Skin of body (tissue), 2 donors: ENCODE results near the gene WNK2. TPM values are rescaled to one million over a fixed set of nuclear protein-coding genes. Genes with fewer than 3 reads are reported as not detected.

Experiments
- DNase-seq: peaks from one replicate; lab custom pipeline; 2025; lab: John Stamatoyannopoulos, UW
- total RNA-seq: library from RNA; depleted of rRNA; stranded (reverse); fragments of >200 nt; gene quantifications from one replicate; pipeline ENCODE4 v1.2.3, GENCODE V29; 2014

The WNK2 gene
- total RNA-seq, 1 donor from 2014 or later: 11.2 TPM

DNA sequence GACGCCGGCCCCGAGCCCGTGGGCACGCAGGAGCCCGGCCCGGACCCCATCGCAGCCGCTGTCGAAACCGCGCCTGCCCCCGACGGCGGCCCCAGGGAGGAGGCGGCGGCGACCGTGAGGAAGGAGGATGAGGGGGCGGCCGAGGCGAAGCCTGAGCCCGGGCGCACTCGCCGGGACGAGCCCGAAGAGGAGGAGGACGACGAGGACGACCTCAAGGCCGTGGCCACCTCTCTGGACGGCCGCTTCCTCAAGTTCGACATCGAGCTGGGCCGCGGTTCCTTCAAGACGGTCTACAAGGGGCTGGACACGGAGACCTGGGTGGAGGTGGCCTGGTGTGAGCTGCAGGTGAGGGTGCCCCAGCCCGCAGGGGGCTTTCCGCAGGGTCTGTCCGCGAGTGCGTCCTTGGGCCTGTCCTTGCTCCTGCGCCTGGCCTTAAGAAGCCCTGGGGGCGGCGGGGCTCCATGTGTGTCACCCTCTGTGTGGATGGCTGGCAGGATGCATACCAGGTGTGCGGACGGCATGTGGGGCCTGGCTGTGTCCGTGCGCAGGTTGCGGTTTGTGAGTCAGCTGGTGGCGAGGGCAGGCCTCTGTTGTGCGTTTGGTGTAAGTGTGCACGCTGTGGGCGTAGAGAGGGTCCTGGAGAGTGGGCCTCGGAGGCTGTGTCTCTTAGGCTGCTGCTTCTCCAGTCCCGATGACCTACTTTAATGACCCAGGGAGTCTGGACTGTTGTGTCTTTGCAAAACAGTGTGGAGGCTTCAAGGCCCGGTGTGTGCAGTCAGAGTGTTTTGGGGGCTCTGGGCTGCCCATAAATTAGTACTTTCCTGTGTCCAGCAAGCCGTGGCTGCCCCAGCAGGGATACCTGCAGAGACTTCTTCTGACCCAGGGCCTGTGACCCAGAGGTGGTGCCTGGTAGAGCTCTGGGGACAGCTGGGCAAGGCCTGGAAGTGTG is 1.6 kb downstream of the WNK2 start:
- DNase-seq: no peak

DNA sequence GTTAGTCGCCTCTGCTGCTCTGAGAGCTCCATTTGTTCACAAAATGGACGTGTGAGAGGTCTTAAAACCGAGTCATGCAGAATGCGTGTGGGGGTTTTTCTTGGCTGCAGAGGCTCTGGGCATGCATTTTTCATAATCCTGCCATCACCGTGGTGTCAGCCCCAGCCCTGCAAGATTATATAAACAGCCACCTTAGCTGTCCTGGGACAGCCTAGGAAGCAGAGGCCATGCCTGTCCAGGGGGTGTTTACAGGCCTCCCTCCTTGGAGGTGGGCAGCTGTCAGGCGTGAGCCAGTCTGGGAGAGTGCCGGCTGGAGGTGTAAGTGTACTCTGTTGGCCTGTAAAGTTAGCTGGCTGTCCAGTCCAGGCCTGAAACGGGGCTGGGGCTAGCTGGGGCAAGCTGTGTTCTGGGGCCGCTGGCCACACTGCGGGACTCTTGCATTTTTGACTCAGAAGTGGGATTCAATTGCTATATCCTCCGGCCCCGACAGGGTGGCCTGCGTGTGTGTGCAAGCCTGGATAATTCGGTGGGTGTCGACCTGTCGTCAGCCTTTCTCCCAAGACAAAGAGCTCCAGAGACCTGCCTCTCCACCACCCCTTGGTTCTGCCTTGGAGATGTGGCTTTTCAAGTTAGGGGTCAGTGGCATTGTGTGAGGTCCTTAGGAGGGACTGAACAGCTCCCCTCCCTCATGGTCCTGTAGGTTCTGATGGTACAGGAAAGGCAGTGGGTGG is 2.4 kb downstream of the WNK2 start:
- no peak for DNase-seq

DNA sequence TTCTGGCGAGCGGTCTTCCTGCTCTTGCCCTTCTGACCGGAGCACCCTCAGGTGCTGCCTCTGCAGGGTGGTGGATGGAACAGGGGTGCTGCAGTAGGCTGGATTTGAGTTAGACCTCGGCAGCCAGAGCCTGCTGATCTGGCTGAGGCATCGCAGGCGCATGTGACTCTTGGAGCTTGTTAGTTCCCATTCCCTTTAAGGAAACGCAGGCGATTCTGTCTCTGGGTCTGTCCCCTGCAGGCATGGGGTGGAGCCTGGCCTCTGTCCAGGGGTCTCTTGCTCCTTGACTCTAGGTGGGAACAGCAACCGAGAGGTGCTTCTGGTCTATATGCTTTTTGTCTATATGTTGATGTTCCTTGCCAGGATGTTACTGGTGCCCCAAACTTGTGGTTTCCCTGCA is 3.1 kb downstream of the WNK2 start:
- DNase-seq: no peak

DNA sequence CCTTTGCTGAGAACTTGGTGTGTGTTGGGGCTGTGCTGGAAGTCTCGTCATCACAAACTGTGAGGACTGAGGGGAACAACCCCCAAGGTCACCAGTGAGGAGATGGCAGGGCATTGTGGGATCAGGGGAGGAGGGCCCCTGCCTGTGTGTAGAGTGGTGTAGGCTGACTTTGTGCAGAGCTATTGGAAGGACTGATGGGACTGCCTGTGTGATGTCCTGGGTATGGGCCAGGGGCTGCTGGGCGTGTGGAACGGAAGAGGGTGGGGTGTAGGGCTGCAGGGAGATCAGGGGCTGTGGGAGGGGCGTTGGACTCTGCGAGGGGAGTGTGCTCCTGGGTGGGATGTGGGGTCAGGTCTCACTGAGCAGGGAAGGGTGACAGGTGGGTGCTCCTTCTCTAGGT is 3.6 kb downstream of the WNK2 start:
- DNase-seq: no peak

DNA sequence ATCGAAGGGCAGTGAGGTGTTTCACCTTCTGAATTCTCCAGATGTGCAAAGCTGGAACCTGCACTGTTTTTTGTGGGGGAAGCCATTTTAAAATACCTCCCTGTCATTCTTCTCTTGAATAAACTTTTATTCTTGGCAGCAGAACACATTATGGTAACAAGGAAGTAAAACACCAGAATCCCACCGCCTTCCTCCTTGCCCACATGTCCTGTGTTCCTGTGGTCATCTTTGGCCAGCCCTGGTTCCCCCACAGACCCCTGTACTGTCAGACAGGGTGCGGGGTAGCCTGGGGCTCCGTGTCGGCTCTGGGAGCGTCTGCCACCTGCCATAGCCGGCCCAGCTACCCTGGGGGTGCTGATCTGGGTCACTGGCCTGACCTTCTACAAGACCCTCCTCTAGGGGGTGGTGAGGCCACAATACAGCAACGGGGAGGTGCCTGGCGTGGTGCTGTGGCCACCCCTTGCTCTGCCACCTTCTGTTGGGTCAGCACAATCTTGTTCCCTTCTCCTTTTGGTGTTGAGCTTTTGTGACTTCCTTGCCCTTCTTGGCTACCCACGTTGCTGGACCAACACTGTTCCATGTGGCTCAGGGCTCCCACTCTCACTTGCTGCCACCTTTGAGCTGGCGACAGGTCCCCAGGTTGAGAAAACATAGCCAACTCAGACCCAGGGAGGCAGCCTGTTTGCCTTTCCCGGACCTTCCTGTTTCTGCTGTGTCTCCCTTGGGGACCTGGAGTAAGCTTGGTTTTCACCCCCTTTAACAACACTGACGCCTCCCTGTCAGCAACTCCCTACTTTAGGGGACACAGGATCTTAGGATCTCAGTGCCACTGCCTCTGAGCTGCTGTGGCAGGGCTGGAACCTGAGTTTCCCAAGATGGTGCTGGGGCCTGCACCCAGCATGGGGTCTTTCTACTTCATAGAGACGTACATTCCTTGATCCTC is 4.8 kb downstream of the WNK2 start:
- no peak for DNase-seq

DNA sequence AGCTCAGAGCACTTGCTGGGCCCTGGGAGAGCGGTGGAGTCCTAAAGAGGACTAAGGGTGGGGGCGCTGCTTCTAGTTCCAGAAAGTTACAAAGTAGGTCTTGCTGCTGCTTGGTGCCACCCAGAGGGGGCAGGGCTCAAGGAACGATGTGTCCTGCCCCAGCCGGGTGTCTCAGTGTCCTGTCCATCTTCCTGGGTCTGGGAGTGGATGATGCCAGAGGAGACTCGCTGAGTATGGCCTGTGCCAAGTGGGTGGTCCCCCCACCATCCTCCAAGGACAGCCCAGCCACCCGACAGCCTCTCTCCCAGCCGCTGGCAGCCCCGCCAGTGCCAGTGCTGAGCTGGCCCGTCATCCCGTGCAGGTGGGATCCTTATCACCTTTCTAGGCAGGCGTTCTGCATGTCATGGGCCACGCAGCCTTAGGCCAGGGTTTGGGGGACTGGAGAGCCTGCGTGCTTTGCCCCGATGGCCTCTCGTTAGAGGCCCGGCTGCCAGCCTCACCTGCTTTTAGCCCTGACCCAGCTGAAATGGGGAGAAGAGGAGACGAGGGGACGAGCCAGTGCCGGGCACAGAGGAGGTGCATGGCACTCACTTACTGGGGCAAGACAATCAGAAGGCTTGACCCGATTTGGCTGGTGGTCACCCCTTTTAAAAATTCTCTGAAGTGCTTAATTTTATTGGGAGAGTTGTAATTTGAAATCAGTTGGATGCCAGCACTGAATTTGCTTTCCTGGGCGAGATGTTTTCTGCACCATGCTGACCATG is 5.6 kb downstream of the WNK2 start:
- no peak for DNase-seq

DNA sequence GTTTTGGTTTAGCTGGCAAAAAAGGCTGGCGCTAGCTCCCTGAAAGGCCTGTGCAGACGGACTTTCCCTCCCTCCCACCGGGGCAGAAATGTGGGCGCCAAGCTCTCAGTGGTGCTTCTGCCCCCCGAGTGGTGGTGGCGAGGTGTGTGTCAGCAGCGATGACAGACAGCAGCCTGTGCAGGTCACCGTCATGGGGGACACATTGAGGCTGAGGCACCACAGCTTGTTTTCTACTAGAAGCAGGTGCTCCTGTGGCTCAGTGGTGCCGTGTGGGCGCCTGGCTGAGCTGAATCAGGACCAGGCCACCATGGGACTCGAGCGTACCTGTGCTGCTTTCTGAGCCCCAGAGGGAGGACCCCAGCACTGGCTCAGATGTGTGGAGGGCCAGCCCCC is 6.2 kb downstream of the WNK2 start:
- no peak for DNase-seq

DNA sequence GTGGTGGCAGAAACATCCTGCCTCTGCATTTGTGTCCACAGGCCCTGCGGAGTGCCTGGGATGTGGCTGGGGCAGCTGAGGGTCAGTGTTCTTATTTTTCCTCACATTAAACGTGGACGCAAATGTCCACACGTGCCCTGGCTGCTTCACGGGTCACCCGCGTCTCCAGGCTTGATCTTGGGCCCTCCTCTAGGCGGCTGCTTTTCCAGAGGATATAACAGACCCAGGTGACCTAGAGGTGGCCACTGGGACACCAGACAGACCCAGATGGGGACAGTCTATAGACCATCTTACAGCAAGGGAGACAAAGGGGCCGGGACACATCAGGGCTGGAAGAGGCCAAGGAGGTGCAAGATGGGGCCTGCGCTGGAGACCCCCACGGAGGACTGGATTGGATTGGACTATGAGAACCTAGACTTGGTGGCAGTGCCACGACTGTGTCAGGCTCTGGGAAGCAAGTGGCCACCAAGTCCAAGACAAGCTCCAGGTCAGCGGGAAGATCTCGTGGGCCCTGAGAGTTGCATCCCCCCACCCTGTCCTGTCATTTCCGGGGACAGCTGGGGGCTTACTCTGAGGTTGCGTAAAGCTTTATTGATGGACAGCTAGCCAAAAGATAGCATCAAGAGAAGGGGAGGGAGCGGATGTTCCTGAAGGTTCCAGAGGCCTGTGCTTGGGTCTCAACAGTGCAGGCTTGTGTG is 6.9 kb downstream of the WNK2 start:
- DNase-seq: no peak

DNA sequence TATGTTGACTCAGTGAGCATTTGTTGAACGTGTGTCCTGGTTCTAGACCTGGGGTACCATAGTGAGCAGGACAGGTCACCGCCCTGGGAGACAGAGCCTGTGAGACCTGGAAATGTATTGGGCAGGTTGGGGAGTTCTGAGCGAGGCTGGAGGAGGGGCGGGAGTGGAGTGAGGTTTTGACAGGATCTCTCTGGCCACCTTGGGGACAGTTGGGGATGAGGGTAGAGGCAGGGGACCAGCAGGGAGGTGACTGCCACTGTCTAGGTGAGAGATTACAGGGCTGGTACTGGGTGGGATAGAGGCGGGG is 7.4 kb downstream of the WNK2 start:
- DNase-seq: no peak

DNA sequence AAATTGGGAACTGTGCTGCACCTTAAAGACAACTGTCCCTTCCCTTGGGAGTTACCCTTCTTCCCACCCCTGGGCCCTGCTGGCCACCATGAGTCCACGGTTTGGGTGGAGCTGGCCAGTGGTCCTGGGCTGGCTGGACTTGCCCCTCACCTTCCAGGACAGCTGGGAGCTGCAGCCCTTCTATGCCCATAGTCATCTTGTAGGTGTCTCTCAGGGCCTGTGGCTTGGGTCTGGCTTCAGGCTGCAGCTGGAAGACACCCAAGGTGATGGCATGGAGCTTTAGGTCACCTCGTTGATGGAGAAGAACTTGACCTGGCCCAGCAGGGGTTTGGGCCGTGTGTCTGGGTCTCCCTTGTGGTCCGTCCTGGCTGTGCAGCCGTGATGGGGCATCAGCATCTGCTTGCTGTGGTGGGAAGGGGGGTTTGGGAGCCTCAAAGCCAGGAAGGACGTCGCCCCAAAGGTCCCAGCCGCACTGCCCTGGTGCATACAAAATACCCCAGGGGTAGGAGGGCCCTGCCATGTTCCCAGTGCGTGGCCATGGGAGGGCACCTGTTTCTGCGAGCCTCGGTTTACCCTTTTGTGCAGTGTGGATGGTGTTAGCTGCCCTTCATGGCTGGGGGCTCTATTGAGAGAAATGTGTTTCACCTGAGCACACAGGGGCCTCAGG is 8.9 kb downstream of the WNK2 start:
- DNase-seq: no peak

DNA sequence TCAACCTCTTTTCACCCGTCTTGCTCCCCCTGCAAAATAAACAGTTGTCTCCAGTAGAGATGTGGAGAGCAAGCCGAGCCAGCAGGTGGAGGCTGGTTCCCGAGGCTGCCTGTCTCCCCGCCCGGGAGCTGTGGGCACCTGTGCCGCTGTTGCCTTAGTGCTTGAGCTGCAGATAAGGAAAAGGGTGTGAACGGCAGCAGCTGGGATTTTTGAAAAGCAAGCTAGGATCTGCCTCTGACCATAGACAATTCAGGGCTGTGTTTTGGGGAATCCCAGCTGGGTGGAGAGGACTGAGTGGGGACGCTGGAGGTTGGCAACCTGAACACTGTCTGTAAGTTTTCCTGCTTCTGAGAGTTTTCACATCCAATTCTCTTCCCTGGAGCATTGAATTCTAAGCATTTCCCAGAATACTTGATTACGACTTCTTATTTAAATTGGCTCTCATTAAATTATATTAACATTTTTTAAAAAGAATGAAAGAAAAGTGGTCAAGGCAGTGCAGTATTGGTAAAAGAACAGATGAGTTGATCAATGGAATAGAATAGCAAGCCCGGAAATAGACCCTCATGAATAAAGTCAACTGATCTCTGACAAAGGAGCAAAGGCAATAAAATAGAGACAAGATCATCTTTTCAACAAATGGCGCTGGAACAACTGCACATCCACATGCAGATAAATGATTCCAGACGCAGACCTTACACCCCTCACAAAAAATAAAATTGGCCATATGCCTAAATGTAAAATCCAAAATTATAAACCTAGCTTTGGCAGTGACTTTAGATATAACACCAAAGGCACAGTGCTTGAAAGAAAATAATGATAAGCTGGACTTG is 9.7 kb downstream of the WNK2 start:
- DNase-seq: peak; percentile 70

DNA sequence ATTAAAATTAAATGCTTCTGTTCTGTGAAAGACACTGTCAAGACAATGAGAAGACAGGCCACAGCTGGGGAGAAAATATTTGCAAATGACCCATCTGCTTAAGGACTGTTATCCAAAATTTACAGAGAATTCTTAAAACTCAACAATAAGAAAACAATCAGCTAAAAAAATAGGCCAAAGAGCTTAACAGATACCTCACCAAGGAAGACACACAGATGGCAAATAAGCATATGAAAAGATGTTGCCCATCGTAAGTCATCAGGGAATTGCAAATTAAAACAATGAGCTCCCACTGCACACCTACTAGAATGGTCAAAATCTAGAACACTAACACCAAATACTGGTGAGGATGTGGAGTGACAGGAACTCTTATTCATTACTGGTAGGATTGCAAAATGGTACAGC is 10.3 kb downstream of the WNK2 start:
- no peak for DNase-seq

DNA sequence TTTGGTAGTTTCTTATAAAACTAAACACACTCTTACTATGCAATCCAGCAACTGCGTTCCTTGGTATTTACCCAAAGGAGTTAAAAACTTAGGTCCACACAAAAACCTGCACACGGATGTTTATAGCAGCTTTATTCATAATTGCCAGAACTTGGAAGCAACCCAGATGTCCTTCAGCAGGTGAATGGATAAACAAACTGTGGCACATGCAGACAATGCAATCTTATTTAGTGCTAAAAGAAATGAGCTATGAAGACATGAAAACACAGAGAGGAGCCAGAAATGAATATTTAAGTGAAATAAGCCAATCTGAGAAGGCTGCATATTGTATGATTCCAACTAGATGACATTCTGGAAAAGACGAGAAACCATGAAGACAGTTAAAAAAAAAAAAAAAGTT is 10.7 kb downstream of the WNK2 start:
- DNase-seq: no peak

DNA sequence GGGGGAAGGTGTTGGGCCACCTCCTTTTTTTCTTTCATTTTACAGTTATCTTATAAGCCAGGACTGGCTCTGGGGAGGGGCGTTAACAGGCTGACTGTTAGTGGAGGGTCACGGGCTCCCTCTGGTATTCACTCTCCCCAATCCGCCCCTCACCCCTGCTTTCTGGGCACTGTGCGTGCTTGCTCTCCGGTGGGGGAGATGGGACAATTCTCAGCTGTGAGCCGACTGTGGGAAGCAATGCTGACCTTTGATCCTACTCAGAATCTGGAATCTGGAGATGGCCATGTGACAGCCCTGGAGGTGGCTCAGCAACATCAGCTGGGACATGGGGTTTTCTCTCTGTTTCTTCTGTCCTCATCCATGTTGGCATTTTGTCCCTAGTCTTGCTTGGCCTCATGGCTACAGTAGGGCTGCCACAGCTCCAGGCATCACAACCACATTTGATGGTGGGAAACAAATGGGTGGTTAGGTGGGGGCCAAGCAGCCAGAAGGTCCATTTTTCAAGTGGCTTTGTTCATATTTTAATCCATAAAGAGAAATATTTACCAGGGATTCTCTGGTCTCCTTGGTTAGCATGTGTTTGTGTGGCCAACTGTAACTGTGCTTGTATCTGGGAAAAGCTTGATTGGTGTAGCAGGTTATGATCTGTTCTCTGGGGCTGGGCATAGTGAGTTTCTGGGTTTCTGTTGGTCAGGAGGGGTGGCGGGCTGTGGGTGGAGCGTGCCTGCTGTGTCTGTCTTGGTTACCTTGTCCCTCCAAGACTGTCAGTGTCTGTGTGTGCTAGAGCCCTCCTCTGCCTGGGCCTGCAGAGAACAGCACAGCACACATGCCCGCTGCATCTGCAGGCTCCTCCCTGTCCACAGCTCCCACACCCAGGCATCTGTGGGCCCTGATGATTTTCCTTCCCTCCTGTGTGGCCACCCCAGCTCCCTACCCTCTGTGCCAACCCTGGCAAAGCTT is 12.4 kb downstream of the WNK2 start:
- DNase-seq: no peak

DNA sequence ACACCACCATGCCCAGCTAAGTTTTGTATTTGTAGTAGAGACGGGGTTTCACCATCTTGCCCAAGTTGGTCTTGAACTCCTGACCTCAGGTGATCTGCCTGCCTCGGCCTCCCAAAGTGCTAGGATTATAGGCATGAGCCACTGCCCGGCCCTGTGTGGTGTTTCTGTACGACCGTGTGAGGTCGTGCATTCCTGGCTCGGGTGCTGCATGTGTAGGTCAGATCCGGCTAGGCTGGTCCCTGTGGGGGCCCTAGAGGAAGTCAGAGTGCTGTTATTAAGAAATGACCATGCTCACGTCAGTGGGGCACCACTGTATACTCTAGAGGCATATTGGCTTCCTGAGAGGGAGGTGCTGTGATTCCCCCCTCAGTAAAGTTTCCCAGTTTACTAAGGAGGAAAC is 13.7 kb downstream of the WNK2 start:
- DNase-seq: no peak

DNA sequence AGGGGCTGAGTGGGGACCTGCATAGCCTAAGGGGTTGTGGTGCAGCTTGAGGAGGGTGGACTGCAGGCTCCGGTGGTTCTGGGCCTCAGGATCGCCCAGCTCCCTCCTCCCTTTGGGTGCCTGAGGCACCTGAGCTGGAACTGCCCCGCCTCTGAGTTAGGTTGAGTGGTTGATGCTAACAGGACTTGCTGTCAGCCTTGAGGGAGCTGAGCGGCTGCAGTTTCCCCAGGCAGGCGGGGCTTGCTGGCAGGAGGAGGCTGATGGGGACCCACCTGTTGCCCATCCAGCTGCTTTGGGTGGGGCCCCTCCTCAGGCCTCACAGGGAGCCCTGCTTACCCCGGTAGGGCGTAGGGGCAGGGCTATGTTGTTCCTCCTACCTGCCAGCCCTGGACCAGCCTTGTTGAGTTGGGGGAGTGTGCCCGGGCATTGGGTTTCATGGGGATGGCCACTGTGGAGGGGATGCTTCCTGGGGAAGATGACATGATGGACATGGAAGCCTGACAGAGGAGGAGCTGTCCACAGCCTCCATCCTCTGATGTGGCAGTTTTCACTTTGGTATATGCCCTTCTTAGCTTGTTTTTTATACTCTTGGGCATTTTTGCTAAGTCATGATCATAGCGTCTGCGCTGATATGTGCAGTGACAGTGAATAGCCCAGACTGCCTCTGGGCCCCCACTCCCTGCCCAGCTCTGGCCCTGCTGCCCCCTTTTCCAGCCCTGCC is 14.3 kb downstream of the WNK2 start:
- no peak for DNase-seq
